ENCODE measurements around the gene MLXIP.

MLXIP gene

GRCh38 chr12:122045262-122045661 lies 33.3 kb upstream of the MLXIP start:
- no peak for TF ChIP-seq CTCF (conservative IDR thresholded peaks at IDR 0.05; ENCODE audit: control insufficient read depth, insufficient read depth, low read depth, low read length)
- H3K4me3 ChIP-seq (ENCODE audit: control insufficient read depth, low read depth, low read length), result no peak overlapping the region
- DNase-seq (ENCODE audit: low read depth), result no peak

GRCh38 chr12:122046145-122046544 lies 32.4 kb upstream of the MLXIP start:
- H3K4me3 ChIP-seq (ENCODE audit: control insufficient read depth, low read depth, low read length), result no peak overlapping the region
- no peak for DNase-seq (ENCODE audit: low read depth)
- no peak for TF ChIP-seq CTCF (conservative IDR thresholded peaks at IDR 0.05; ENCODE audit: control insufficient read depth, insufficient read depth, low read depth, low read length)

GRCh38 chr12:122048151-122048550 lies 30.4 kb upstream of the MLXIP start:
- TF ChIP-seq CTCF (conservative IDR thresholded peaks at IDR 0.05; ENCODE audit: control insufficient read depth, insufficient read depth, low read depth, low read length), result no peak
- H3K4me3 ChIP-seq (ENCODE audit: control insufficient read depth, low read depth, low read length), result no peak overlapping the region

GRCh38 chr12:122049827-122050226 lies 28.7 kb upstream of the MLXIP start:
- DNase-seq (ENCODE audit: low read depth), result no peak
- no peak for TF ChIP-seq CTCF (conservative IDR thresholded peaks at IDR 0.05; ENCODE audit: control insufficient read depth, insufficient read depth, low read depth, low read length)
- H3K4me3 ChIP-seq (ENCODE audit: control insufficient read depth, low read depth, low read length), result no peak overlapping the region

More at GRCh38 chr12:122048151-122048550, 30.4 kb upstream of the MLXIP start:
- no peak for DNase-seq (ENCODE audit: low read depth)

- no peak overlapping the region for H3K4me3 ChIP-seq (ENCODE audit: control insufficient read depth, low read depth, low read length)
- no peak for DNase-seq (ENCODE audit: low read depth)
These were observed 27.9 kb upstream of the MLXIP start for GRCh38 chr12:122050706-122051105.

GRCh38 chr12:122051231-122051876 lies 27.2 kb upstream of the MLXIP start:
- DNase-seq (ENCODE audit: low read depth), result peak; percentile 12
- H3K4me3 ChIP-seq (ENCODE audit: control insufficient read depth, low read depth, low read length), result no peak overlapping the region
- TF ChIP-seq CTCF (conservative IDR thresholded peaks at IDR 0.05; ENCODE audit: control insufficient read depth, insufficient read depth, low read depth, low read length), result no peak

More at GRCh38 chr12:122050706-122051105, 27.9 kb upstream of the MLXIP start:
- TF ChIP-seq CTCF (conservative IDR thresholded peaks at IDR 0.05; ENCODE audit: control insufficient read depth, insufficient read depth, low read depth, low read length), result no peak

Measured in fibroblast of mammary gland (primary cell).